ENCODE data around the gene SPATA31A5.
"Not testable (repeated sequence)": the region's sequence is repeated elsewhere in the genome, so short reads cannot be mapped to it uniquely, and the experiment has no call there.

SPATA31A5 gene

GRCh38 chr9:60914107-60914506 lies at the start of gene SPATA31A5:
TSS of gene SPATA31A5 (plus strand) at chr9:60914407. CDS start at chr9:60914436, 29 bp downstream.
- DNase-seq, result not testable (repeated sequence)

DNA sequence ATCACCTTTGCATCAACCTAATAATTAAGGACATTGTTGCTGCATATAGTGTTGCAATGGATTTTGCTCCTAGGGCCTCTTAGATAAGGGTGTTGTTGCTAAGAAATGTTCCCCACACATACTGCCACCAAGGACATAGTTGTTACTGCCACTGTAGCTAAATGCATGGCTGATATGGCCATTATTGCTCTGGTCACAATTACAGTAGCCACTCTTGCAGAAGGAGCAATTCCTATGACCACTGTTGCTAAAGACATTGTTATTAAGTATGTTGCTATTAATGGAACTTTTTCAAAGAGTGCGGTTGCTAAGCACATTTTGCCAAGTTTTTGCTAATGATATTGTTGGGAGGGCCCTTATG lies 48.8 kb downstream of the SPATA31A5 start:
- DNase-seq, result not testable (repeated sequence)

GRCh38 chr9:60966382-60966781 lies 52.2 kb downstream of the SPATA31A5 start:
- DNase-seq, result not testable (repeated sequence)

Measured in DMS53 (cell line).